ENCODE results near the gene MEGF11.

MEGF11 gene

DNA sequence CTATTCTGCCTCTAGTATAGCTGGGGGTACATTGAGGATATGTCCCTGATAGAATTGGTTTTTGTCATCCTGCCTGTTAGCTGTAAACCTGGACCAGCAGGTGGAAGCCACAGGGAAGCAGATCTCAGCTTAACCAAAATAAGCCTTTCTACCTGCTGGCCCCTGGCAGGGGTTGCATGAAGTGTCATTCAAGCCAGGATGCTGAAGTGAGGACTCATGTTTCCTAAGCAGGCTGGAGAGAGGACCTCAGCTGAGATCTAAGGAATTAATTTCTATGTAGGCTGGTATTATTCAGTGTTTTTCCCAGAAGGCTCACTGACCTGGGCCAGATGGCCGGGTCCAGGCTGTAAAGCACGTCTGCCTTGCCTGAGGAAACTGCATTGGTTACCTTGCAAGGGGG, 128.9 kb downstream of the MEGF11 start:
- in situ Hi-C loops (cut with MboI; ENCODE audit: low sequenced_read_pairs): no loop called here

GRCh38 chr15:66123799-66124198, 129.8 kb downstream of the MEGF11 start:
- in situ Hi-C loops (cut with MboI; ENCODE audit: low sequenced_read_pairs): no loop called here

DNA sequence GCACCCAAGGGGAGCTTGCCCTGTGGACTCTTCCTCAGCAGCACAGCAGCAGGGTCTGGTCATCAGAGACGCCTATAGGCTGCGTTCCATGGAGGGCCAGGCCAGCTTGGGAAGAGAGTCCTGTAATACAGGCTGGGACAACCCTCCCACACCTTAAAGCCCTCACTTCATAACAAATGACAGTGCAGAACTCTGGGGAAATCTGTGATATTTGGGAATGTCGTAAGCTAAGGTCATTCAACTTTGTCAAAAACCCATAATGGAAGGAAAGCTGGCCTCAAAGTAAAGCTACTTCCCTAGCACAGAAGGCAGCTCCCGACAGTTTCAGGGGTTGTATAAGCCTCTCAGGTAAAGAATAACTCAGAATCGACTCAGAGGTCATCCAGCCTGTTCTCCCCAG, 133.1 kb downstream of the MEGF11 start:
- in situ Hi-C loops (cut with MboI; ENCODE audit: low sequenced_read_pairs): no loop called here

GRCh38 chr15:66117841-66118240, 135.7 kb downstream of the MEGF11 start:
- in situ Hi-C loops (cut with MboI; ENCODE audit: low sequenced_read_pairs): no loop called here

GRCh38 chr15:66115568-66116206, 137.9 kb downstream of the MEGF11 start:
- in situ Hi-C loops (cut with MboI; ENCODE audit: low sequenced_read_pairs): no loop called here

DNA sequence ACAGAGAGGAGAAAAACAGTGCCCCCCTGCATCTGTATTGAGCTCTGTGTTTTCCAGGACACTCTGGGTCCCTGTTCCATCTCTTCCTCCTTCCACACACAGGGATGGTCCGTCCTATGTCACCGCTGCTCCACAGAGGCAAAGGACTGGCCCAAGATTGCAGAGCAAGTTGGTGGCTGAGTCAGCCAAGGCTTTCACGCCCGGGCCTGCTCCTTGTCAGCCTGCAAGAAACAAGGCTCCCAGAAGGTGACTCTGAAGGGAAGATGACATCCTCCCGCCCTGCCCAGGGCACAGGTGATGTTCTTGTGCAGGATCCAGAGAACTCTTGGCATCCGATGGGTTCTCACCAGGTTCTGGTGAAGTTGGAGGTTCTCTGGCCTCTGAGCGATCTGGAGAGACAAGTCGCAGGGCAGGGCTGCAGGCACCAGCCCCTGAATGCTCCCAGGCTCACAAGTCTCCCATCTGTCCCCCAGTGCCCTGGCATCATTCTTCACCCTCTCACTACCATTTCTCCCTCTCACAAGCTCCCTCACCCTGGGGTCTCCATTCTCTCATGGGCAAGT, 138.6 kb downstream of the MEGF11 start:
- in situ Hi-C loops (cut with MboI; ENCODE audit: low sequenced_read_pairs): no loop called here

DNA sequence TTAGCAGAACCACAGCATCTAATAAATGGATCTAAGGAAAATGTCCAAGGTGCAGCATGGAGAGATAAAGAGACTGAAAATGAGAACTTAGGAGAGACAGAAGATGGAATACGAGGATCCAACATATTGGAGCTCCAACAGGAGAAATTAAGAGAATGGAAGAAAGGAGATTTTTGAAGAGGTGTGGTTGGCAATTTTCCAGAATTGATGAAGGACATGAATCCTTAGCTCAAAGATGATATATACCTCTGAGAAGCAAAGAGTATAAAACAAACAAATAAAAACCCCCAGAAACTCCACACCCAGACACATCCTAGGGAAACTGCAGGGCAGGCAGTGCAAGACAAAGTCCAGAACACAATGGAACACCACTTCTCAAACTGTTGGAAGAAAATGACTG, 141.2 kb downstream of the MEGF11 start:
- in situ Hi-C loops (cut with MboI; ENCODE audit: low sequenced_read_pairs): no loop called here

- in situ Hi-C loops (cut with MboI; ENCODE audit: low sequenced_read_pairs): no loop called here
Observed at GRCh38 chr15:66111363-66111762, 142.2 kb downstream of the MEGF11 start.

DNA sequence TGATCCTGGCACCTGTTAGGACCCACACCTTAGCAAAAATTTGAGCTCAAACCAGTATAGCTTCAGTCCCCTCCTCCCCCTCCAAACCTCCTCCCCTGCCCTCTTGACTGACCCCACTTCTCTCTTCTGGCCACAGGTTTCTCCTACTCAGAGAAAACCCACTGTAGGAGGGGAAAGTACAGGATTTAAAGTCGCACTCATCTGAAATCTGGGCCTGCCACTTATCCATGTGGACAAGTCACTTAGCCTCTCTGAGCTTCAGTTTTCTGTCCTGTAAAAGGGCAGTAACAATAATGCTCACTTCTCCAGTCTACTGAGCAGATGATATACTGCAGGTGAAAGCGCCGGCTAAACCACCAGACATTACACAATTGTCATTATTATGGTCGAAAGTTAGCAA, 142.7 kb downstream of the MEGF11 start:
- in situ Hi-C loops (cut with MboI; ENCODE audit: low sequenced_read_pairs): no loop called here

GRCh38 chr15:66109826-66110225, 143.7 kb downstream of the MEGF11 start:
- in situ Hi-C loops (cut with MboI; ENCODE audit: low sequenced_read_pairs): no loop called here

- in situ Hi-C loops (cut with MboI; ENCODE audit: low sequenced_read_pairs): no loop called here
Observed at GRCh38 chr15:66108483-66109265, 144.9 kb downstream of the MEGF11 start.

DNA sequence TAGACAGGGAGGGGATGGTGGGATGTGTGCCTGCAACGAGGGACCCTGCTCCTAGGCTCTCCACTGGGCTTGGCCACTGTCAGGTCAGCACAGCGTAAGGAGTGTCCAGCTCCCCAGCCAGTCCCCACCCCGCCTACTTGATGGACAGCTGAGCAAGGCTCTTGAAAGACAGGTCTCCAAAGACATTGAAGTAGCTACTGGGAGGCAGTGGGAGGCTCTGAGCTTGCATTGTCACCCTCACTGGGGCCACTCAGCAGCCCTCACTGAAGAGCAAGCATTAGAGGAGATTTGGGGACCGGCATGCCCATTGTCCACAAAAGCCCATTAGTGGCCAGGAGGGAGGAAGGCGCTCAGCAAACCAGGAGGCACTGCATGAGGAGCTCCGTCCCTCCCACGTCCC, 146.5 kb downstream of the MEGF11 start:
- in situ Hi-C loops (cut with MboI; ENCODE audit: low sequenced_read_pairs): no loop called here

- in situ Hi-C loops (cut with MboI; ENCODE audit: low sequenced_read_pairs): no loop called here
Observed at GRCh38 chr15:66105286-66106265, 148.0 kb downstream of the MEGF11 start.

DNA sequence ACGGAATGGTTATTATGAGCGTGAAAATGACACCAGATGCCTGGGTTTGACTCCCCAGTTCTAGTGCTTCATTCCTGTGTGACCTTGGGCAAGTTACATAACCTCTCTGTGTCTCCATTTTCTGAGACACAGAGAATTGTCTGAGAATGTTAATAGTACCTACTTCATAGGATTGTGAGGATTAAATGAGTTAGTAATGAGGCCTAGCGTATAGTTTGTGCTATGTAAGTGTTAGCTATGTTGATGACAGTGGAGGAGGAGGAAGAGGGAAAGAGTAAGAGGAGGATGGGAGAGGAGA, 150.3 kb downstream of the MEGF11 start:
- in situ Hi-C loops (cut with MboI; ENCODE audit: low sequenced_read_pairs): no loop called here

GRCh38 chr15:66102563-66103292, 150.8 kb downstream of the MEGF11 start:
- in situ Hi-C loops (cut with MboI; ENCODE audit: low sequenced_read_pairs): no loop called here

DNA sequence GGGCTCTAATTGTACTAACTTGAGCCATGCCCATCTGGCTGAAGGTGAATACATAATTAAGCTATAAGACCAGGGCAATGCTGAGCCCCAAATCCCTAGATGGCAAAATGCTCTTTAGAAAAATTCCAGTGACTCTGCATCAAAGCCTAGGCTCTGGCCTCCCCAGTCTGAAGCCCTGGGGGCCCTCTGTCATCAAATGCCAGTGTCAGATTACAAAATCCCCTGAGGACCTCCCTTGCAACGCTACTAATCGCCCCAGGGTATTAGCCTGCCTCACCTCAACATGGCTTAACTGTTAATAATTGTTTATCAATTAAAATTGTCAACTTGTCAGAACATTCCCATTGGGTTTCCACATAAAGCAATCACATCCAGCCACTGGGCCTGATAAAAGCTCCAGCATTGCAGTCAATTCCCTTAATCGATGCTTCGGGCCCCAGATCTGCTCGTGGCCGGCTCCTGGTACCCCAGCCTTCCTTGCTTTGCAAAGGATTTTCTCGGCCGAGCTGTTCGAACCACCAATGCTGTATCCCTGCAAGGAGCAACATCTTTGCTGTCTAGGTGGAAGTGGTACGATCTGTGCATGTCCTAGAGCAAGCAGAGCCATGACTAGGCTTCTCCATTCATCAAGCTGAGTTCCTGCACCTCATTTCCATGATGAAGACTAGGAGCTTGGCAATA, 151.7 kb downstream of the MEGF11 start:
- in situ Hi-C loops (cut with MboI; ENCODE audit: low sequenced_read_pairs): no loop called here

GRCh38 chr15:66100761-66101160, 152.8 kb downstream of the MEGF11 start:
- in situ Hi-C loops (cut with MboI; ENCODE audit: low sequenced_read_pairs): no loop called here

DNA sequence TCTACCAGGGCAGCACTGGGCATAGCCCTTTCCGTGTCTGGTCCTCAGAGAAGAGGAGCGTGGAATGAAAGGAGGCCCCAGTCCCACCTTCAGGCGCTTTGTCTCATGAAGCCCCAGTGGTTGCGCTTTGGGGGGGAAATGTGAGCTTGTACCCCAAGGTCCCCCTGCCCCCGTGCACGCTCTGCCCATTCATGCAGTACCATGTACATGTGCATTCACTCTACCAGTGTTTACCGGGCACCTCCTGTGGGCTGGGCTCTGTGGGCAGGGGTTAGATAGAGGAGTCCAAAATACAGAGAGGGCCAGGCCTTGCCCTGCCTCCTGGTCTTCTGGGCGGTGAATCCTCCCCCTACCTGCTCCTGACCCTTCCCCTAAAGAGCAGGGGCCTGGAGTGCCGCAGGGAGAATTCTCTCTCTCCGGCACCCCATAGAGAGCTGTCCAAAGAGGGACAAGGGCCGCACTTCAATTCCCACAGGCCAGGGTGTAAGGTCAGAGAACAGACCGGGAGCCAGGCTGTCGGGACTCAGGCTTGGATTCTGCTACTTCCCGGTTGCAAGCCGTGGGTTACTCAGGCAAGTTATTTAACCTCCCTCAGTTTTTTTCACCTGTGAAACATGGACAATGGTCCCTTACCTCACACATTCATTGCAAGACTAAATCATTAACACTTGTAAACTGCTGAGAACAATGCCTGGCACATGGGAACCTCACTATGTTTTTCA, 153.4 kb downstream of the MEGF11 start:
- in situ Hi-C loops (cut with MboI; ENCODE audit: low sequenced_read_pairs): no loop called here

DNA sequence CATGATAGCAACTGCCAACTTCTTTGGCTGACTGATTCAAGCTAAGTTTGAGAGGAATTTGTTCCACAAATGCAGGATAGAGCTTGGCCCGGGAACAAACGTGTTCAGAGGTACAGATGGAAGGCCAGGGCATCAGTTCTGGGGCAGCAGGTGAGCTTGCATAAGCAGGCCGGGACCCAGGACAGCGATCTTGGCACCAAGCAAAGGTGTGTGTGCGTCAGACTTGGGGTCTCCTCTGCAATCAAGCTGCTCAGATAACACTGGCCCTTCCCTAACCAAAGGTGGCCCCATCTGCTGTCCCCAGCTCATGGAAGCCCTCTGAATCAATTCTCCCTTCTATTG, 155.6 kb downstream of the MEGF11 start:
- in situ Hi-C loops (cut with MboI; ENCODE audit: low sequenced_read_pairs): no loop called here
